Fibroblast of lung (primary cell): Measurements from ENCODE around the gene FAM118A.

ENCODE experiments used
- CTCF ChIP-seq, 2 donors: IDR thresholded peaks in 1 of 2; conservative IDR thresholded peaks in 1 of 2; 1 replicate in 1 of 2; 2 replicates in 1 of 2; pipeline ENCODE4 v1.5.1; 2011 to 2012; ENCODE audit warnings: low read length in 2 of 2, control low read depth in 1 of 2, inconsistent platforms in 1 of 2, low read depth in 1 of 2, mild to moderate bottlenecking in 1 of 2
- EZH2 ChIP-seq: IDR thresholded peaks from 2 replicates; pipeline ENCODE4 v1.5.1; 2012; ENCODE audit warnings: low read length, control low read depth, mild to moderate bottlenecking; ENCODE audit errors: missing control alignments

GRCh38 chr22:45343143-45343542 is 33.4 kb downstream of the FAM118A start:
- TF ChIP-seq EZH2 (no peak), CTCF (conservative IDR thresholded peaks at IDR 0.05 in 1 of 2, IDR thresholded peaks at IDR 0.05 in 1 of 2; ENCODE audit: low read depth in 1 of 2, low read length in 2 of 2) (no peak)
